HG03575 (cell line): ENCODE data around the gene ITGA4.

Experiments
- ATAC-seq: cut with Tn5 transposase; IDR thresholded peaks from one replicate; pipeline ENCODE4 v1.9.1; 2021; ENCODE audit not compliant: unreplicated experiment, insufficient number of reproducible peaks, low FRiP score; ENCODE audit errors: extremely low read depth

ITGA4 gene

DNA sequence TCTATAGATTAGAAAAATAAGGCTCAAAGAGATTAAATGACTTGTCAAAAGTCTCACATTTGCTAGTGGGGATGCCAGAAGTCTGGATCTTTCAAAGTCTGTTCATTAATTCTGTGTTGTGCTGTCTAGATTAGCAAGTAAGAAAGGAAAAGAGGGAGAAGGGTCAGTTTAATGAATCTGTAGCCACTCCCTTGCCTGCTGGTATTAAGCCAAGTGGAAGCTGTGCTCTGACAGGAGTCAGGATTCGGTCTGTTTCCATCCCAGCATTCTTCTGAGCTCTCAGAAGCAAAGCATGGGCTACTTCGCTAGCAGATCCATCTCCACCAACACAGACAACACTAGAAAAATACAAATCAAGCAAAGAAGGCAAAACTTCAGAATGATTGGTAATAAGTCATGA, 101.2 kb downstream of the ITGA4 start:
- ATAC-seq = no peak

DNA sequence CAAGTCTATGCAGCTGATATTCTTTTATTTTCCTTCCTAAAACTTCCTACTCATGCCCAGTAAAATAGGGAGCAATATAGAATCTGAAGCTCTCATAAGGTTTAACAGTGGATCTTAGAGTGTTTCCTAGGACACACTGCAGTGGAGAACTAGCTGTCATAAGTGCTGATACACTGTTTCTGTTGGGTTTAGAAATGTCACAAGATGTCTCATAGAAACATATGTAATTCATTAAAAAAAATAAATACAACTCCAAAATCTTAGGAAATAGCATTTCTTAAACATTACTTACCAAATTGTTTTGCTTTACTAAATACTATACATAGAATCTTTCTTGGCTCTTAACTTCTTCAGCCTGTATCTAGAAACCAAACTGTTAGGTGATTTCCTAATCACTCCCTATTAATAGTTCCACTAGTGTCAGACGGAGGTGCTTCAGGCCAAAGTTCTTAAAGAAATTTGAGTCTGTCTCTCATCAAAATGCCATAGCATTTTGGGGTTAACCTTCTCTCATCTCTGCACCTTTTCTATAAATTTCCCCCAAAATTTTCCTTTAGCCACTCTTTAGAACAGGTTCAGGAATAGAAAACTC, 106.0 kb downstream of the ITGA4 start:
- no peak for ATAC-seq

DNA sequence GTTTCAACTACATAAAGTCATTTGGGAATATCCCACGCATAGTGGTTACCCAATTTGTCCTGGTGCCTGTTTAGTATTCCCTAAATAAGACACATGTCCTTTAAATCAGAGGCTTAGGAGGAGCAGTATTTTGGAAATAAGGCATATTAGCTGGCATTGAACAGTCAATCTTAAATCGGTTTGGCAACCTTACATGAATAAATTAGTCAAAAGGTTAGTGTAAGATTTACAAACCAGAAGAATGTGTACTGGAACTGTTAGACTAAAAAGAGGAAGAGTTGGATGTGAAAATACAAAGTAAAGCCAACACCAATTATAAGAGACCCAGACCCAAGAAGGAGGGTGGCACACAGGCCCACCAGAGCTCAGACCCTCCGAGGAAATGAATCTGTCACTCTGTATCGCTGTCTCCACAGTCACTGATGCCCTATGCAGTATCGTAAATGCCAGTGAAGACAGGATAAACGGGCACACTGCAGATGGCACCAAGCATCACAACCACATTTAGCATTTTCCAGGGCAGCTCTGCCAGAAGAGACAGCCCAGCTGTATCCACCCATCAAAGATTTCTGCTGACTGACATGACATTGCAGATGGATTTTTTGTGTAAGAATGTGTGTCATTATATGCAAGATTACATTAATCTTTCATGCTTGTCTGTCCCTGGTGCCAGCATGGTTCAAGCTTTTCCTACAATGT, 109.3 kb downstream of the ITGA4 start:
- ATAC-seq = no peak

DNA sequence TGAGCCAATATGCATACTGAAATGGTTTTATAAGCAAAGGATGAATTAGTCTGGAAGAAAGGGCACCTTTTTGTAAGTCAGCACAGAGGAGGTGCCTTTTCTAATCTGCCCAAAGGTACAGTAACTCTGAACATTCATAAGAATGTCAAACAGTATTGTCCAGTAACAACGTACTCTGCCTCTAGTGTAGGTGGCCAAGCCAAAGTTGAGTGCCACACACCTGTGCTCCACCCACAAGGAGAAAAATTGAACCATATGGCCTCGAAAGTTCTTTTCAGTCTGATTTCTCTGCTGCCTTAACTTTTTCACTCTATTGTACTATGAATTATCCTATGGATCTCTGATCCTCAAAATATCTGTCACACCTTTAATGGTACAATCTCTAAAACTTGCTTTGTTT, 112.9 kb downstream of the ITGA4 start:
- no peak for ATAC-seq

DNA sequence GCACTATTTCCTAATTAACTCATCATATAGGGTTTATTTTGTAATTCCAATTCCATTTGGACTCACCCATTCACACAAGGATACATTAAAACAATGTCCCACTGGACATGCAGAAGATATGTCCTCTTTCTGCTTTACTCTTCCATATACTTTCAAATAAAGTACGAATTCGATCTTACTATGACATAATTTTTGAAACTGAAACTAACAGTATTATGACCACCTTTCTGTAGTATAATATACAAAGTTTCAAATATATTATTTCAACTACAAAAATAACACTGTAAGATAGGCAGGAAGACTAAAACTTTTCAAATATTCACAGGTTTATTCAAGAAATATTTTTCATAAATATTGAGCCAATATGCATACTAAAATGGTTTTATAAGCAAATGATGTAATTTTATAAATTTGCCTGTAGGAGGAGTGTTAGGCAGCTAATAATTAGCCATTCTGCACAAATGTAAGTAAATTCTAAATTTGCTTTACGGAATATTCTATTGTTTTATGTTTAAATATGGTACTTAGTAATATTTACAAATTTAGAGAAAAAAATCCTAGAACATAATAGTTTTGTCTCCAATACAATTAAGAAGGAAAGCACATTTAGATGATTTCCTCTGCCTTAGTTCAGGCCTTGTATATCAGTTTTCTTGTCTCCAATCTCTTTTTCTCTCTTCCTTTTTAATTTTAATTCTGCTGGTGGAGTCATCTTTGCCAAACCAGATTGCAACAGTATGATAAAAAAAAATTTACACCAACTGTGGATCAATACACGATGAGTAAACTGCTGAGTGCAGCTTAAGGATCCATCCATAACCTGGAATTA, 113.9 kb downstream of the ITGA4 start:
- no peak for ATAC-seq

DNA sequence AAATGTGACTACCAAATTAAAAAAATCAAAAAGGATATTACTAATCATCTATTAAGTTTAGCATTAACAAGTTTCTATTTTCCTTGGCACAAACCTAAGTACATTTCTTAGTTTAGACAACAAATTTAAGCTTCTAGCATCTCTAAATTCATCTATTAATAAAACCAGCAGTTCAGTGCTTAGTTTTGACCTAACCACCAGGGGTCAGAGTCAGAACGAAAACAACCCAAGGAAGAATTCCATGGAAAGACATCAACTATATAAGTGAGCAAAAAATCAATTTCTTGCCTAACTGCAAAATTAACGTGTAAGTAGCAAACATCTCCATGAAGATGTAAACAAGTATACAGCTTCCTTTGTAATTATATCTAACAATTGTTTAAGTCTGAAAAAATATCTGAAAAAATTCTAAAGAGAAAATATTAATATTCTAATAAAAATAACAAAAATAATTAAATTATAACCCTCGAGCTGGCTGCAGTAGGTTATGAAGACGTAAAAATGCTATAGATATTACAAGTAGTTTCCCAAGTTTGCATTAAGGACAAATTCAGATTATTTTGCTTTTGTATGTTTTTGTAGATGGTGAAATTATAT, 116.1 kb downstream of the ITGA4 start:
- ATAC-seq = no peak

DNA sequence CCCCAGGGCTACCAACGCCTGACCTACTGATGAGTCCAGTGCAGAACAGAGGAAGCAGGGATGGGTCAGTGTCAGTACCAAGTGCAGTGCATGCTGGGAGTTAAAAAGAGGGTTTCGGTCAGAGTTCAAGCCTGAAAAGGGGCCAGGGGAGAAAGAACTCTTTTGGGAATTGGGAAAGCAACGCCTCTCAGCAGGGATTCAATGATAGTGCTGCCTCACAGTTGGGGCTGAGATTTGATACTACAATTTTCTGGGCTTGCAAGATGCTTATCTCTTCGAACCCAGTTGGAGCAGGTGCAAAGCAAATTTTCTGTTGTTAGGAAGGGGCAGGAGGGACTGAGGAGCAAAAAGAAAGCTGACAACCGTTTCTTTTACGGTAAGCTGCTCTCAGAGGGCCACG, 117.1 kb downstream of the ITGA4 start:
- no peak for ATAC-seq

DNA sequence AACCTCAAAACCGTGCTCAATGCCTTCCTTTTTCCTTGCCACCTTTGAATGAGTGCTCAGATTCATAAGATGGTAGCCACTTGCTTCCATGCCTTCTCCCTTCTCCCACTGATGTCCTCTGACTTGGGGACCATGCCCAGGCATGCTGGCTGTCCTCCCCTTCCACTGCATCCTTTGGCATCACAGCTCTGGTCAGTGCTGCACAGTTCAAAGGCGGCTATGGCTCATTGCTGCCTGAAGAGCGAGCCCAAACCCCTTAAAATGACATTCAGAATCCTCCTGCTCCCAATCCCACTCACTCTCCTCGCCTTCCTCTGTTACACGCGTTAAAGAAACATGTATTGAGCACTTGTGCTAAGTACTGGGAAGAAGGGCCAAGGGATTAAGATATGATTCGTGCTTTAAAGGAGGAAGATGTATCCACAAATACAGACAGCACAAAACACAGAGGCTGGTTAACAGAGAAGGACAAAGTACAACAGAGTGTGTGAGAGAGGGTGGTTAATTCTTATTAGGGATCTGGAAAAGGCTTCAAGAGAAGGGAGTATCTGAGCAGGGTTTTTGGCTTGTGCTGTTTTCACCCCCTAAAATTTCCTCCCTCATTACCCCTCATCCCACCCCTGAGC, 118.0 kb downstream of the ITGA4 start:
- ATAC-seq = no peak

DNA sequence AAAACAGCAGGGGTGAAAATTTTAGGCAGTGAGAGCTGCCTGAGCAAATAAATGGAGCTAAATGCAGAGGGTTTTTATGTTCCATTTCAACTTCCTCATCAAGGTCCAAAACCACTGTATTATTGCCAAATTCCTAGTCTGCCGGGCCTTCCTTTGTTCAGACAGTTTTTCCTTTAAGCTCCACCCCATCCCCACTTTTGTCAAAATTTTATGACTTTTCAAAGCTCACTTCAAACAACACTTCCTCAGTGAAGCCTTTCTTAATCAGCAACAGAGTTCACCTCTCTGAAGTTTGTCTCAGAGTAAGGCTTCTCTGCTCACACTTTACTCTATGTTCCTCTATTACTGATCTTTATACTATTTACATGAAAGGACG, 118.5 kb downstream of the ITGA4 start:
- ATAC-seq = no peak

DNA sequence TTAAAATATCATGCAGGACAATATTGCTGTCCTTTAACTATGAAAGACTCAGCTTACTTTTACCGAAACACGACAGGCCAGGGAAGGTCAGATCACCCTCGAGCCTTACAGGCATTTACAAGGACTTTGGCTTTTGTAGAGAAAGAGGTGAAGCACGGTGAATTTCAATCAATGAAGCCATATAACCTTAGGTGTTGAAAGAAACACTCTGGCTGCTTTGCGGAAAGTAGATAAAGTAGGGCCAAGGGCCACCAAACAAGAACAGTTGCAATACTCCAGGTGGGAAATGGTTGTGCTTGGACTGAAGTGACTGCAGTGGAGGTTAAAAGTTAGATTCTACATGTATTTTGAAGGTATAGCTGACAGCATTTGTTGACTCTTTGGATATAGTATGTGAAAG, 119.2 kb downstream of the ITGA4 start:
- ATAC-seq = no peak

DNA sequence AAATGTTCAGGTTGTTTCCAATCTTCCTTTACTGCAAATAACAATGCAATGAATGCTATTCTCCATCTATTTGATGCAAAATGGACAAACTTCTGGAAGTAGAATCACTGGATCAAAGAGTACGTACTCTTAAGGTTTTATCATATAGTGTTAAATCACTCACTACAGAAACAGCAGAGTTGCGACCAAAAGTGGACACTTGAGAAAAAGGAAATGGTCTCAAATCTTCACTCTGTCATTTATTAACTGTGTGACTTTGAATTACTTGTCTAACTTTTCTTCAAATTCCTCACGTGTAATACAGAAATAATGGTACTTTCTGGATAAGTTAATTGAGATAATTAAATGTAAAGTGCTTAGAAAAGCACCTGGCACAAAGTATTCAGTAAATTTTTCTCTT, 121.6 kb downstream of the ITGA4 start:
- no peak for ATAC-seq

DNA sequence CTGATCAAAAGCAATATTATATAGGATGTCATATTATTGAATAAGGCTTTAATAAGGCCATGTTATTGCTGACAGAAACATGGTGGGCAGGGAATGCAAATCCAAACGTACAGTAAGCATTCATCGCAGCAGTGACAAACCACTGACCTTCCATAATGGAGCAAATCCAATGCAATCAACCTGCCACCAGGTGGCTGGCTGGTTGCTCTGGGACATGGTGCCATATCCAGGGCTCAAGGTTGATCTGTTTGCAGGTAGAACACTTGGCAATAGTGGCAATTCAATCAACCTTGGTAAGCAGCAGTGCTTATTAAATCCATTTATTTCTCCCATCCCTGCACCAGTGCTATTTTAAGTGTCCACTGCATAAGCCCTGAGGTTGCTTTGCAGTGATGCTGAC, 124.3 kb downstream of the ITGA4 start:
- no peak for ATAC-seq

DNA sequence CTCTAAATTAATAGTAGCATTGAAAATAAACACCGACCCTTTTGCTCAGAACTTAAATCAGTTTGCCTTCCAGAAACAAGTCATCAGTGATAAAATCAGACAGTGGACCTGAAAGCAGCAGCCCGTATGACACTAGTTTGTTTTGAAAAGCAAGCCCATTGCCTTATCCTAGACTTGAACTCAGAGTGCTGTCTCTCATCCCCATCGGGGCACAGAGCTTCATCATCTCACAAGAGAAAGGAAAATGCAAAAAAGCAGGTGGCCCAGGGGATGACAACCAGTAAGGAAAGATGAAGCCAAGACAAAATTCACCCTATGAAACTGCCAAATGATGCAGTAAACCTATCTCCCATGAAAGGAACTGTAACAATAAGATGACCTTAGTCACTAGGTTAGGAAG, 128.5 kb downstream of the ITGA4 start:
- no peak for ATAC-seq
